Measurements from ENCODE around the gene IL22RA2. TPM values are rescaled to one million over a fixed set of nuclear protein-coding genes. Genes with fewer than 3 reads are reported as not detected.

Gene IL22RA2
- total and polyA plus RNA-seq, 2 of the 13 experiments (the other 11 are each of a cell fraction or from before 2014, with no cell fraction given): not detected

- CTCF ChIA-PET (ENCODE audit: low intra/inter-chr PET ratio, low total read pairs): interaction anchor here (4.0 kb wide), 1 partner anchor 544 kb away, joined by 39 read pairs; no protein-coding TSS in a partner anchor
- no peaks in the 10 kb centered on the region for H3K9me3 ChIP-seq (ENCODE audit: low read length)
- intact Hi-C loops (cut with micrococcal nuclease; ENCODE audit: unreplicated experiment): no loop called here
- H3K79me2 ChIP-seq (ENCODE audit: insufficient read depth, low read length): no peaks in the 10 kb centered on the region
- ATAC-seq (no peak), FAIRE-seq (no peak), DNase-seq (ENCODE audit: low spot score) (no peak)
- no peaks in the 10 kb centered on the region for H3K36me3 ChIP-seq (replicated peaks in 1 of 2; ENCODE audit: control insufficient read depth in 1 of 2, insufficient read depth in 2 of 2, low read length in 2 of 2)
- peaks cover 0 to 3% of the 10 kb centered on the region in 2 experiments; a peak in 1 of 5 replicates for H3K27me3 ChIP-seq (ENCODE audit: control insufficient read depth in 1 of 2, insufficient read depth in 2 of 2, low read length in 2 of 2)
- no TSS peak for BruUV-seq (replicated peaks)
- POLR2A ChIA-PET: no interaction called here
- TF ChIP-seq ZFYVE20 (CRISPR knock-in tag; IDR thresholded peaks at IDR 0.05; ENCODE audit: borderline replicate concordance, low read depth): no peak
- H3K4me1 ChIP-seq (ENCODE audit: insufficient read depth, low read length): peaks cover 8% of the 10 kb centered on the region; the same call in 1 of the 2 replicates
- H4K20me1 ChIP-seq (ENCODE audit: insufficient read depth, low read length): no peaks in the 10 kb centered on the region
- H3K9ac ChIP-seq (ENCODE audit: insufficient read depth, low read depth, low read length): no peak overlapping the region
- H3K4me3 ChIP-seq (replicated peaks in 1 of 3; ENCODE audit: insufficient read depth in 1 of 3, low read depth in 2 of 3, low read length in 3 of 3): no peak overlapping the region
- no peak overlapping the region for H3K4me2 ChIP-seq (ENCODE audit: low read depth, low read length)
- H2AFZ ChIP-seq (ENCODE audit: low read length): no peak overlapping the region
- H3K27ac ChIP-seq (ENCODE audit: extremely low read length, insufficient read depth, low read length): no peak overlapping the region
- in situ Hi-C loops (cut with HindIII; ENCODE audit: extremely low pct_ligation_motif_present, low pct_unique_long_range_greater_than_20kb): loop anchor here (10.0 to 25.0 kb wide), 2 partner anchors 218 to 865 kb away; no protein-coding TSS in a partner anchor
Measured at GRCh38 chr6:137097057-137097456, 76.4 kb downstream of the IL22RA2 start.

GRCh38 chr6:137095651-137096238, 77.7 kb downstream of the IL22RA2 start:
- H3K4me1 ChIP-seq (ENCODE audit: insufficient read depth, low read length): peaks cover 8% of the 10 kb centered on the region; the same call in 1 of the 2 replicates
- peaks cover 0 to 5% of the 10 kb centered on the region in 2 experiments; a peak in 1 of 5 replicates for H3K27me3 ChIP-seq (ENCODE audit: control insufficient read depth in 1 of 2, insufficient read depth in 2 of 2, low read length in 2 of 2)
- no peak overlapping the region for H3K4me2 ChIP-seq (ENCODE audit: low read depth, low read length)
- H4K20me1 ChIP-seq (ENCODE audit: insufficient read depth, low read length): no peaks in the 10 kb centered on the region
- H3K4me3 ChIP-seq (replicated peaks in 1 of 3; ENCODE audit: insufficient read depth in 1 of 3, low read depth in 2 of 3, low read length in 3 of 3): no peak overlapping the region
- H3K9ac ChIP-seq (ENCODE audit: insufficient read depth, low read depth, low read length): no peak overlapping the region
- H3K9me3 ChIP-seq (ENCODE audit: low read length): no peaks in the 10 kb centered on the region
- no peaks in the 10 kb centered on the region for H3K79me2 ChIP-seq (ENCODE audit: insufficient read depth, low read length)
- no peak for ATAC-seq
- ChIA-PET CTCF (ENCODE audit: low intra/inter-chr PET ratio, low total read pairs) (interaction anchor here (1.0 to 4.0 kb wide), 4 partner anchors 70 to 546 kb away, joined by 3 to 39 read pairs (median 10); no protein-coding TSS in a partner anchor), POLR2A (no interaction called here)
- no peak for DNase-seq (ENCODE audit: low spot score)
- BruUV-seq (replicated peaks): no TSS peak
- no peak overlapping the region for H2AFZ ChIP-seq (ENCODE audit: low read length)
- intact Hi-C loops (cut with micrococcal nuclease; ENCODE audit: unreplicated experiment): no loop called here
- no peak overlapping the region for H3K27ac ChIP-seq (ENCODE audit: extremely low read length, insufficient read depth, low read length)
- in situ Hi-C loops (cut with HindIII; ENCODE audit: extremely low pct_ligation_motif_present, low pct_unique_long_range_greater_than_20kb): loop anchor here (10.0 to 25.0 kb wide), 2 partner anchors 219 to 867 kb away; no protein-coding TSS in a partner anchor
- no peak for FAIRE-seq
- H3K36me3 ChIP-seq (replicated peaks in 1 of 2; ENCODE audit: control insufficient read depth in 1 of 2, insufficient read depth in 2 of 2, low read length in 2 of 2): no peaks in the 10 kb centered on the region
- no peak for TF ChIP-seq TEAD3 (CRISPR knock-in tag; optimal IDR thresholded peaks at IDR 0.05; ENCODE audit: borderline replicate concordance)
- TF ChIP-seq RFXAP (CRISPR knock-in tag; IDR thresholded peaks at IDR 0.05; ENCODE audit: borderline replicate concordance): no peak
- TF ChIP-seq ZFY (CRISPR knock-in tag; IDR thresholded peaks at IDR 0.05): no peak
- TF ChIP-seq ZNF720 (CRISPR knock-in tag; IDR thresholded peaks at IDR 0.05): no peak
- no peak for TF ChIP-seq DMTF1 (CRISPR knock-in tag; IDR thresholded peaks at IDR 0.05)
- TF ChIP-seq AHDC1 (CRISPR knock-in tag; IDR thresholded peaks at IDR 0.05; ENCODE audit: borderline replicate concordance): no peak
- TF ChIP-seq ZNF605 (CRISPR knock-in tag; IDR thresholded peaks at IDR 0.05): no peak
- no peak for TF ChIP-seq ZNF460 (CRISPR knock-in tag; IDR thresholded peaks at IDR 0.05; ENCODE audit: borderline replicate concordance)
- TF ChIP-seq SP140L (CRISPR knock-in tag; IDR thresholded peaks at IDR 0.05; ENCODE audit: borderline replicate concordance): no peak

Measured in HepG2 (cell line).